DMS153 treated with DMSO at 0.1 percent for 48 hours (cell line): ENCODE measurements around the gene EML6.
"Not testable (repeated sequence)": the region's sequence is repeated elsewhere in the genome, so short reads cannot be mapped to it uniquely, and the experiment has no call there.

ENCODE experiments used
- DNase-seq: peaks from one replicate; lab custom pipeline; 2025; ENCODE audit not compliant: unreplicated experiment; lab: John Stamatoyannopoulos, UW

EML6 gene

DNA sequence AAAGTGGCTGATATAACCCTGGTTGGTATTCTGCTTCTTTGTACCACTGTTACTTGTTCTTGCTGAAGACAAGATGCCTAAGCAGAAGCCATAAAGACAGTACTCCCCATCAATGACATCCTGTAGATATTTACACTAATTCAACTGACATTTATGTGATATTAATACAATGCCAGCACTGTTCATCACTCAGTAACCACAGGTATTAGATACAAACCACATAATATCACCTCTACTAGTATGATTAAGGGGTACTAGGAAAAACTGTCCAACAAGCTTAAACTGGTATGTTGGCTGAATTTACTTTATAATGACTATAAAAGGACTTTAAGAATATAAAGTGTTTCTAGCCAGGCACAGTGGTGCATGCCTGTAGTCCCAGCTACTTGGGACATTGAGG is 261.0 kb downstream of the EML6 start:
- no peak for DNase-seq

DNA sequence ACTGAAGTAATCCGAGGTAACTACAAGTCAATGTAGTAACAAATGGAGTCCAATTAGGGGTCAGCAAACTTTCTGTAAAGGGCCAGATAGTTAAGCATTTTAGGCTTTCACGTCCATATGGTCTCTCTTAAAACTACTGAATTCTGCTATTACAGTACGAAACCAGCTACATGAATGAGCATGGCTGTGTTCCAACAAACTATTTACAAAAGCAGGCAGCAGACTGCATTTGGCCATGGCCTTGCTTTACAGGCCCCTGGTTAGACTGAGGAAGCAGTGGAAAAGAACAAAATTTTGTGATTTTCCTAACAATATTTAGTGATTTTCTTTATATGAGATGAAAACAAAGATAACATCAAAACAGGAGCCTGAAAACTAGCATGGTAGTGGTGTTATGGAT is 262.8 kb downstream of the EML6 start:
- no peak for DNase-seq

GRCh38 chr2:54988612-54989011 is 265.1 kb downstream of the EML6 start:
- no peak for DNase-seq

DNA sequence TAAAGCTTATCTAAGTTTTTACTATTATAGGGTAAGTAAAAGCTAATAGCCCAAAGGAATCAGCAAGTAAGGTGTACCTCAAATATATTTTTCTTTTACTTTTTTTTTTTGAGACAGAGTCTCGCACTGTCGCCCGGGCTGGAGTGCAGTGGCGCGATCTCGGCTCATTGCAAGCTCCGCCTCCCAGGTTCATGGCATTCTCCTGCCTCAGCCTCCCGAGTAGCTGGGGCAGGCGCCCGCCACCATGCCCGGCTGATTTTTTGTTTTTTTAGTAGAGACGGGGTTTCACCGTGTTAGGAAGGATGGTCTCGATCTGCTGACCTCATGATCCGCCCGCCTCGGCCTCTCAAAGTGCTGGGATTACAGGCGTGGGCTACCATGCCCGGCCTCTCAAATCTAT is 267.2 kb downstream of the EML6 start:
- DNase-seq = not testable (repeated sequence)

DNA sequence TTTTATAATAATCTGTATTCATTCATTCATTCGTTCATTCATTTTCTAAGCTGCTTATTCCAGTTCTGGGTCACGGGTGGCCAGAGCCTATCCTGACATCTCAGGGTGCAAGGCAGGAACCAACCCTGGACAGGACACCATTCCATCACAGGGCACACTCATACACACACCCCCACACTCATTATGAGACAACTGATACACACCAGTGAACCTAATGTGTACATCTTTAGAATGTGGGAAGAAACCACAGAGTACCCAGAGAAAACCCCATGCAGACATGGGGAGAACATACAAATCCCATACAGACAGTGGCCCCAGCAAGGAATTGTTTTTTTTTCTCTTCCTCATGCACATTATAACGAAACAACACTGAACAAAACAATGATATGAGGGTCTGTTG is 272.1 kb downstream of the EML6 start:
- DNase-seq = no peak

- DNase-seq = no peak
Observed at GRCh38 chr2:54997826-54998225, 274.4 kb downstream of the EML6 start.

DNA sequence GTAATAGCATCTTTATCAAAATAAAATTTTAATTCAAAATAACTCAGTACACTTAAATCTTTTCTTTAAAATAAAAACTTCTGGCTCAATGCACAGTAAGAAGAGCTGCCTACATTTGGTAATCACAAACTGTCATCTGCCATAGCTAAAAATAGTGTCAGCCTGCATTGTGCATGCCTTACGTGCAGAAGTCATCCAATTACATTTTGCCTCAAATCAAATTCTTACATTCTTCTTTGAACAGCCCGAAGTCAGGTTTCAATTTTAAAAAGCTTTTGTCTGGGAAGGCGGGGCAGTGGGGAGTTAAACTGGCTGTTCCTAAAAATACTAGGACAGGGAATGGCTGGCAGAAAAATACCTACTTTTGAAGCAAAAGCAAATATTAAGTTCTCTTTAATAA is 275.7 kb downstream of the EML6 start:
- no peak for DNase-seq

DNA sequence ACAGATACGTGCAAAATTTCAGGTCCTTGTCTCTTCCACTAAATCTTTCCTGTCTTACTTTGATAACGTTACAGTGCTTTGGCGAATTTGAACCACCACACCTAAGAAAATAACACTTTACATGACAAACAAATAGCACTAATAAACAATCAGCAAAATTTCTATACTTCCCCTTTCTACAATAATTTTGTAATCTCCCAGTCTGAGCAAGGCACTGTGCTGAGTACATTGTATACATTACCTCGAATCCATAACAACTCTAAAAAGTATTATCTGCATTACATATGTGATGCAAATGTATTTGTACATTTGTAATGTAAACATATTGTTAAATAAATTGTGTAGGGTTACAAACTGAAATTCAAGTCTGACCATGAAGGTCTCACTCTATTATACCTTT is 276.9 kb downstream of the EML6 start:
- no peak for DNase-seq

GRCh38 chr2:55001716-55002115 is 278.3 kb downstream of the EML6 start:
- DNase-seq = no peak

- DNase-seq = no peak
Observed at GRCh38 chr2:55003706-55004639, 280.5 kb downstream of the EML6 start.

DNA sequence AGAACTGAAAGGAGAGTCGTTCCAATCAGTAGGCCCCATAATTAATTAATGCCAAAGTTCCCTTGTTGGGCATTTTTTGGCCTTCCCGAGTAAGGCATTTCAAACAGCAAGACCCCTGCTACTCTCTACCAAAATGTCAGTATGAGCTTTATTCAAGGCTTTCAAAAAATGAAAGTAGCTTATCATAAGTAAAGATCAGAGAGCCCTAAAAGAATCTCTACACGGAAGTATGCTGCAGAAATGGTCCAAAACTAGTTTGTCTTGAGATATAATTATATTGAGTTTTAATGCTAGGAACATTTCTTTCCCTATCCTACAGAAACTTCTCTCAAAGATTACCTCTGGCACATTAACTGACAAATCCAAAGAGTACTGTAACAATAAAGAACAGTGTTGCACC is 282.8 kb downstream of the EML6 start:
- DNase-seq = no peak

GRCh38 chr2:55009277-55010060 is 286.0 kb downstream of the EML6 start:
- no peak for DNase-seq

DNA sequence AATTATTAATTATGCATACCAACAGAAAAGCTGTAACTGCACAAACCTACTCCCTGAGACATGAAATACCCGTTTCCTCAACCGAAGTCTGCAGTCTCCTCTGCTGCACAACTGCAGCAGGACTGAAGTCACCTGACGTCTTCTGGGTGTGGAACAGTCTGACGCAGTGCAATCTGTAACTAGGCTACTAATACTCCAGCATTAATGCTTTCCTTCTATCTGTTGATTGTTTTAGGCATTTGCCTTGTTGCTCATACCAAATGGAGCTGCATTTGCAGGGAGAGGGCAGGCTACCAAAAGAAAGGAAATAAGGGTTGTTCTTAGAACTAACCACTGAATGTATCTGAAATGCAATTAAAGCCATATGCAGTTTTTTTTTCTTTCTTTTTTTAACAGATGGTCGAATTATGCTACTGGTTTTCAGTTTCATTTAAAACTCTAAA is 286.7 kb downstream of the EML6 start:
- no peak for DNase-seq

DNA sequence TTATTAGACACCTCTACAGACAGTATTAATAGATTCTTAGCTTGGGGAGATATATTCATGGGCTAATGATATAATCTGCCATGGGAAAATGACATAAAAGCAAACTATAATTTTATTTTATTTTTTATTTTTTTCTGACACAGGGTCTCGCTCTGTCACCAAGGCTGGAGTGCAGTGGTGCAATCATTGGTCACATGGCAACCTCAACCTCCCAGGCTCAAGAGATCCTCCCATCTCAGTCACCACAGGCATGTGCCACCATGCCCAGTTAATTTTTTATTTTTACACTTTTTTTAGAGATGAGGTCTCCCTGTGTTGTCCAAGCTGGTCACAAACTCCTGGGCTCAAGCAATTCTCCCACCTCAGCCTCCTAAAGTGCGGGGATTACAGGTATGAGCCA is 287.5 kb downstream of the EML6 start:
- DNase-seq = no peak

DNA sequence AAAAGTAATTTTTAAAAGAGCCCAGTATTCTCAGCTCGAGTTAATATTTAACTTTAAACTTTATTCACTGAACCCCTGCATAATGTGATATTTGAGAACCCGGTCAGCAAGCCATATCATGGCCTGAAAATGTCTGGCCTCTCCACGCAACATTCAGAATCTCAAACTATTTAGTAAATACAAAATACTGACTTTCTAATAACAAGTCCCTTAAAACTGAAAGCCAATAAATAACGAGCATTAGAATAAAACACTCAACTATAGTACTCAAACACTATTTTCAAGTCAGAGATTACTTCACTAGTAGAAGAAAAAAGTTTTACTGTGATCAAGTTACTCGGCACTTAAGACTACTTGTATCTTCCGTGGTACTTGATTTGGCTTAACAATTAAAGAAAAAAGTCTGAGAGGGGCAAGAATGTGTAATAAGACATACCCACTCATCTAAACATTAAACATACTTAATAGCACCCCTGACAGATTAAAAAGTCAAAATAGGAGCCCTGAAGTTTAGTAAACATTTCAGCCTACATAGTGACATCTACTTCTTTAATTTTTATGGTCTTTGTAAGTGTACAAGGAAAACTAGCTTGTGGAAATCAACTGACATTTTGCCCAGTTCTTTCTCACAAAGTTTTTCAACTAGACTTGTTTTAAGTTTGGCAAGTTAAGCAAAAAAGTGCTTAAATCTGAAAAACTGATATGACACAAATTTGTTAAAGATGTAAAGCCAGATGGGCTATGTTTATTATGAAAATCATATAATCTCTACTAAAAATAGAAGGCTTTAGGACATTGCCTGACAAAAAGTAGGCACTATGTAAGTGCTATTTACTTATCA is 288.6 kb downstream of the EML6 start:
- DNase-seq = no peak

- no peak for DNase-seq
Observed at GRCh38 chr2:55012672-55013484, 289.4 kb downstream of the EML6 start.

DNA sequence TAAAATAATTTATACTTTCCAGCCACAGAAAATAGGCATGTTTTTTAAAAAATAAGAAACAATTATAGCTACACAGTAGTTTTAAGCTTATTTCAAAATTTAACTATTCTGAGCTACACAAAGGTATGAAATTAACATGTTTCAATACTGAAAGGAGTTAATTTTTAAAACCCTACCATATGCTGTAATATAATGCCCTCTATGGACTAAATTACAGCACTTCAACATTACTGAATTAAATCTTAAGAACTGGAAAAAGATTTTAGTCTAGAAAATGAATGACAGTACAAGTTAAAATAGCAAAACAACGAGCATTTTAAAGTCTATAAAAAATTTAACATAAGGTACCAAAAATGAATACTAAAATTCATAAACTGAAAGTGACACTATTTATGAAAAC is 290.5 kb downstream of the EML6 start:
- DNase-seq = no peak

- peak; percentile 20 for DNase-seq
Observed at GRCh38 chr2:55014962-55015939, 291.8 kb downstream of the EML6 start.

DNA sequence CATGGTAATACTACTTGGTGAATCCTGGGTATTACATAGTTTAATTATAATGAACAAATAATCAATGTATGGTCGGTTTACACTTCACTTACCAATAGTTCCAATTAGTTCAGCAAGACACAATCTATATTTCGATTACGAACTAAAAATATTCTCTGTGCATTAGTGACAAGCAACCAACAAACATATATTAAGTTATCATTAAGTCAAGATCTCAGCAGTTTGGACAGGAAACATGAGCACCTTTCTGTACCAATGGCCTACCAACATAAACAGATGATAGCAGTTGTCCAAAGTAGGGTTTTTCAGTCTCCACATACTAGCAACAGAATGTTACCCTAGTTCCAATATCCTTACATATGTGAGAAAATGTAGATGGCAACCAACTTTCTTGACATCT is 294.0 kb downstream of the EML6 start:
- no peak for DNase-seq
